Activated T-cell treated with anti-CD3 and anti-CD28 coated beads, Interleukin-2, amount 50 U/mL, for 48 hours (primary cell): ENCODE measurements around the gene KRT37.
"Not testable (repeated sequence)": the region's sequence is repeated elsewhere in the genome, so short reads cannot be mapped to it uniquely, and the experiment has no call there.

Source experiments
- DNase-seq, 2 experiments: peaks; one replicate each; pipeline ENCODE4 v3.0.0-alpha.2; 2020

The KRT37 gene

DNA sequence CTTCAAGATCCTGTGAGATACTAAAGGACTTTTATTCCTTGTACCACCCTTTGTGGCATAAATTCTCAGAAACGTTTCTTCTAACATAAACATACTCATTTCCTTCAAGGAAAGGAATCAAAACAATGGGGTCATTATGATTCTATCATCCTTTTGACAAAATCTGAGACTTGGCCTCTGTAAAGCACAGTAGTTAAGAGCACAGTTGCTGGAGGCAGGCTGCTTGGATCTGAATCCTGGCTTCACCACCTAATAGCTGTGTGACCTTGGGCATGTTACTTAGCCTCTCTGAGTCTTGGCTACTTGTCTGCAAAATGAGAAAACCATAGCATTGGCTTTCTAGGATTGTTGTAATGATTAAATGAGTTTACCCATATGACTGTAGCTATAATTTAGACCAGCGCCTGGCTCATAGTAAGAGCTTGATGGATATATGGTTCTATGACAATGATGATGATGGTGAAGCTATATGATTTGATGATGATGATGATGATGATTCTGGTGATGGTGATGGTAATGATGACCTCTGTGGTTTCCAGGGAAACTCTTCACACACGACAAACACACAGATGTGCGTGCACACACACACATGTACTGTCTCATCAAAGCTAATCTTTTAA, 20.9 kb downstream of the KRT37 start:
- peak; percentile 30 to 36 for DNase-seq

DNA sequence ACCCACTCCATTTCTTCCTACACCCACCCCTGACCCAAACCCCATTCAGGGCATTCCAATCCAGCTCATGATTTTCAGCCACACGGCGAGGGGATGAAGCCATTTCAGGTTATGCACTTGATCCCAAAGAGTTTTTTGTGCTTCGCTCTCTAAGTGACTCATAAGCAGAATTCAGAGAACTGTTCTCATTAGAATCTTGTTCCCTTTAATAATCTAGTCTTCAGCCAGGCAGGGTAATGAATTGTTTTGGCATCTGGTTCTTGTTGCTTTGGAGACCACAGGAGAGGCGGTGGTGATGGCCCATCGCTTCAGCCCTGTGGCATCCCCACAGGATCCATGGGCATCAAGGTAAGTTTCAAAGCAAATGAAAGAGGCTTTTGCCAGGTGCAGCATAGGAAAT, 22.2 kb downstream of the KRT37 start:
- no peak for DNase-seq

DNA sequence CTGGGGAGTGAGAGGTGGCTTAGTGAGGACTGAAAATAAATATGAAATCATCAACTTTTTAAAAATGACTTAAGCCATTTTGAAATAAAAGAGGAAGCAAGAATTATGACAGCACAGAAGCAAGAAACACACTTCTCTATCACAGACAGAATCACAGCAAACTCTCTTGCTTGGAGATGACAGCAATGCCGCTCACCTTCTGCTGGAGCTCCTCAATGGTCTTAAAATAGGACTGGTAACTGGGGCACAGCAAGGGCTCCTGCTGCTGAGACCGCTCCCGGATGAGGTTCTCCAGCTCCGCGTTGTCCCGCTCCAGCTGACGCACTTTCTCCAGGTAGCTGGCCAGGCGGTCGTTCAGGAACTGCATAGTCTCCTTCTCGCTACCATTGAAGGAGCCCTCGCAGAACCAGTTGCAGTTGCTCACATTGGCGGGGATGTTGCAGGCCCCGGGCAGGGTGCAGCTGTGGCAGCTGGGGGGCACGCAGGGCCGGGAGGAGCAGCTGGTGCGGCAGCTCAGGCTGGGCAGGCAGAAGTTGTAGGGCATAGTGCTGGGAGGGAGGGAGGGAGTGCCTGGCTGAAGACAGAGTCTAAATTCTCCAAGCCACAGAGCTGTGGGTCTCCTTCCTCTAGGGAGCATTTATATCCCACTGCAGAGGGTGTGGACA, 27.3 kb downstream of the KRT37 start, which contains the start of gene KRT31:
Gene KRT31 (minus strand): TSS at position 613 of the 665 bp plus-strand sequence. CDS start 69 bp downstream, at position 544.
- DNase-seq, result no peak

DNA sequence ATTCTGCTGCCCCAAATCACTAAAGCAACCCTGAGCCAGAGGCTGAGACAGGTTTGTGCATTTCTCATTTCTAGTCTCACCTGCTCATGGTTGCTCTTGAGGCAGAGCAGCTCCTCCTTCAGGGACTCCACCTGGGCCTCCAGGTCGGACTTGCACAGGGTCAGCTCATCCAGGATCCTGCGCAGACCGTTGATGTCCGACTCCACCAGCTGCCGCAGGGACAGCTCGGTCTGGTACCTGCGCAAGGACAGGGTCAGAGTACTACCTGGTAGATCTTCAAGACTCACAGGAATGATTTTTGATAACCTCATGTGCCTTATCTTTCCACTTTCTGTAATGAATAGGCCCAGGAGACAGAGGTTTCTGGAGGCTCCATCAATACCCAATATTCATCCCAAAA, 28.0 kb downstream of the KRT37 start:
- DNase-seq, result no peak

DNA sequence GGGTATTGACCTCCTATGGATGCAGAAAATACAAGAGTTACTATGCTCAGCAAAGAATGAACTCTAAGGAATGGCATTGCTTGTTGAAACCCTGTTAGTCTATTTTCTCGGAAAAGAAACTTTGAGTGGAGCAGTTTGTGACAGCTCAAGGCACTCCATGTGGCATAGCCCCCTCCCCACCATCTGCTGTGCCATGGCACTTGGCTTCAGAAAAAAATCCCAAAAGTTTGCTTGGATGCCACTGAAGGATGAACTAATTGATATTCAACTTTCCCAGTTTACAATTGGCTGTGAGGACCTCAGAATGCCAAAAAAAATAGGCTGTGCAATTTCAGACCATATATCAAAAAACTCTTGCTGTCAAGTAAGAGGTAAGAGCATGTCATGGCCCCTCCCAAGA, 28.8 kb downstream of the KRT37 start:
- DNase-seq, result no peak

DNA sequence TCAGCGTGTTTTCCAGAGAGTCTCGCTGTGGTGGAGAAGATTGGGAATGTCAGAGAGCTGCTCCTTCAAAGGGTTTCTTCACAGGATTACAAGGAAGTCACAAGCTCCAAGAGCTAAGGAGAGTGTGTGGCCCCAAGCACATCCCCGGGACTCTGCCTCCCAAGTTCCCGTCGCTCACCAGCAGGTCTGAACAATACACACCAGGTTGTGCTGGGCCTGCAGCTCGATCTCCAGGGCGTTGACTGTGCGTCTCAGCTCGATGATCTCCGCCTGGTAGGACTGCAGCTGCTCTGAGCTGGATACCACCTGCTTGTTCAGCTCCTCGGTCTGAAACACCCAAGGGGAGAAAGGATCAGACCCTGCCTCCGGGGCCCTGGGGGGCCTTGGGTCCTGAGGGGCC, 29.3 kb downstream of the KRT37 start:
- not testable (repeated sequence) for DNase-seq

DNA sequence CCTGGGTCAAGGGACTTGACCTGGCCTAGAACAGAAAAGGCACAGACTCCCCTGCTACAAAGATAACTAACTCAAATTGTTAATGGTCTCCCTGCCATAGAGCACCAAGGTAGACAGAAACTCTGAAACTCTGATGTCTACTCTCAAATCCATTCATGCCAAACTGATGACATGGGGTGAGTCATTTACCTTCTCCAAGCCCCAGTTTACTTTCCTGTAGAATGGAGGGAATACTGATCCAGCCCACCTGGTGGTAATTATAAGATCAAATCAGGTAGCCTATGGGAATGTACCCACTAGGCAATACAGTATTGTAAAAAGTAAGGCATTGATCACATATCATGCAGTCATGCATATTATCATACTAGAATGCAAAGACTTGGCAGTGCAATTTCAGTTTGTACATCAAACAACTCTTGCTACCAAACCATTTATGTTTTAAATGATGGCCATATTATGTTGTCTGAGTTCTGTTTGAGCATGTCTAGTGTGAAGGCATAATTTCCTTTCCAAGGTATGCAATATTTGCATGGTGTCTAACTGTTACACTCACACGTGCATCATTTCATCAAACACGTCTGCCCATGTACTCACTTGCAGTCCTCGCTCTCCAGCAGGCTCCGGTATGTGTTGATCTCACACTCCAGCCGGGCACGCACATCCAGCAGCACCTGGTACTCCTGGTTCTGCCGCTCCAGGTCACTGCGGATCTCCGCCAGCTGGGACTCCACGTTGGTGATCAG, 30.0 kb downstream of the KRT37 start:
- no peak for DNase-seq

DNA sequence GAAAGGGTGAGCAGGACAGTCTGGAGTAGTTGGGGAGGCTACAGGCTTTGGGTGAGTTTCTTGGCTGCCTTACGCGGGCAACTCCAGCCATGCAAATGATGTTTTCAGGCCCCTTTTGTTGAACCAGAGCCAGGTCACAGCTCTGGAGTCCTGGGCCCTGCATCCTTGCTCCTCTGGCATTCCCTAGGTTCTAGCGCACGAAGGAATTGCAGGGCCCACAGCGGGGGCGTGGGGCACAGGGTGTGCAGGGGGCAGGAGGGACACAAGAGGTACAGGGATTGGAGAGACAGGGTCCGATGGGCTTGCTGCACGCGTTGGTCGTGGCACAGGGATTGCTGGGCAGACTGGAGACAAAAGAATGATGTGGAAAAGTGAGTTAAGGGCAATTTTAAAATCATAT, 30.6 kb downstream of the KRT37 start:
- no peak for DNase-seq

DNA sequence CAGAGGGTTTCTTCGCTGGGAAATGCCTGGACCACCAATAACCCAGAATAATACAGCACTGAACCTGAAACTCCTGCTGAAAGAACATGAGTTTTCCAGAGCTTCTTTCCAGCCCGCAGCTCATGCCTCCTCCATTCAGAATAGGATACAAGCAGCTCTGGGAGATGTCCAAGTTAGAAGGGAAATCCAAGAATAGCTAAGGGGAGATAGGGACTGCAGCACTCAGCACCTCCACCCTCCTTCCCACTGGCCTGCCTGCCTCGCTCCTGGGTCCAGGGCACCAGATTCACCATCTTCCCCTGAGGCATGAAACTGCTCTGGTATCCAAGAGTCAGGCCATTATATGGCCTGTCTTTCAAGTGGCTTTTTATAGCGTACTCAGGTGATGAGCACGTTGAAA, 31.1 kb downstream of the KRT37 start:
- DNase-seq, result no peak

DNA sequence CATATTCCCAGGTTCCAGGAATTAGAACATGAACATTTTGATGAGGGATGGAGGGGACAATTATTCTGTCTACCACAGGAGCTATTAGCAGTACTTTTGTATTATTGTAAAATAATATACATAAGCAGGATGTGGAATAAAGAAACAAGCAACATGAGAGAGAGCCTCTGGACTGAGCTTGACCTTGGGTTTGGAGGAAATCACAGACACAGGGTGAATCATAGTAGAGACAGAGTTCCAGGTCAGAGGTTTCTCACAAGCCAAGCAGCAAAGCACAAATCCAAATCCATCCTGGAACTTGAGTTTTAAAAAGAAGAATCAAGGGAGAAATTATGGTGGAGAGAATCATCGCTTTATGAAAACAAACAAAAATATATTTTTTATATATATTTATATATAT, 32.1 kb downstream of the KRT37 start:
- no peak for DNase-seq

DNA sequence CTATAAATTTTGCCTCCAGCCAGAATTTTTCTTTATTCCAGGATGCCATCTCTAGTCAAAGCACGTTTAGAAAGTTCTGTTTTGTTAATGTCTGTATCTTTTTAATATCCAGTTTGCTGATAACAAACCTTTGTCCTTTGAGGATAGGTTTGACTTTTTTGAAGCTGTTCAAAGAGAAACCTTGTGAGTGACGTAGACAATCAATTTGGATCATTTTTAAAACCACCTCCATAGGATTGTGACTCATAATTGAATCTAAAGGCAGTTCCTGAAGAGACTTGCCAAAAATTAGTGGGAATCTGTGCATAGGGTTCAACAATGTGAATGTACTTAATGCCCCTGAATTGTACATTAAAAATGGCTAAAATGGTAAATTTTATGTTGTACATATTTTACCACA, 32.9 kb downstream of the KRT37 start:
- no peak for DNase-seq

DNA sequence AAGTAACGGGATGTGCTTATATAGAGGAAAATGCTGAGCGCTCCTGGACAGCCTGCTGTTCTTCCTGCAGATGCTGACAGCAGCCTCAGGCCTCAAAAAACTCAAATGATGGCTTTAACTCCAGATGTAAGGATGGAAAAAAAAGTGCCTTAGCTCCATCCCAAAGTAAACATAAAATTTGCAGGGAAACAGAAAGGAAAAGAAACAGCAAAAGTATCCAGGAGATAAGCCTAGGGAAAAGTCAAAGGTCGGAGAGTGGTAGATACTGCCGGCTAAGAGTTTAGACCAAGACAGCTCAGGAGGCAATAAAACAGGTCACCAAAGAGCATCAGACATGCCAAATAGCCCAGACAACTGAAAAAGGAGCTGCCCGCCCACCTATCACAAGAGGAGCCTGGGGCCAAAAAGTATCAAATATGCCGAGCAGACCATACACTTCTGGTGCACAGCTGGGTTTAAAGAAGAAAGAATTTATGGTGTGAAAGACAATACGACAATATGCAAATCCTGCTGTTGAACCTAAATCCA, 33.9 kb downstream of the KRT37 start:
- DNase-seq, result no peak

DNA sequence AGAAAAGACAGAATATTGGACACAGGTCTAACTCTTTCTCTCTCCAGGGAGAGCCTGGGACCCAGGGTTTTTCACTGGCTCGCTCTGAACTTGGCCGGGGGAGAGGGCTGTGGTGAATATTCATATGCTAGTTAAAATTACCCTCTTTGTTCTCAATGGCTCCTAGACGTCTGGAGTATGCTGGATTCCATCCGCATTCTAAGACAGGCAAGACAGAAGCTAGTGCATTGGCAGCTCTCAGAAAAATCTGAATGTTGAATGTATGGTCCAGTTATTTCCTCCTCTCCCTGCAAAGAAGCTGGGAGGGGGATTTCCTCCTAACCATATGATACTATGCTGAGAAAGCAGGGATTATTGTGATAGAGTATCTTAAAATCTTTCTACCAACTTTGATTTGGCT, 36.7 kb downstream of the KRT37 start:
- DNase-seq, result no peak

DNA sequence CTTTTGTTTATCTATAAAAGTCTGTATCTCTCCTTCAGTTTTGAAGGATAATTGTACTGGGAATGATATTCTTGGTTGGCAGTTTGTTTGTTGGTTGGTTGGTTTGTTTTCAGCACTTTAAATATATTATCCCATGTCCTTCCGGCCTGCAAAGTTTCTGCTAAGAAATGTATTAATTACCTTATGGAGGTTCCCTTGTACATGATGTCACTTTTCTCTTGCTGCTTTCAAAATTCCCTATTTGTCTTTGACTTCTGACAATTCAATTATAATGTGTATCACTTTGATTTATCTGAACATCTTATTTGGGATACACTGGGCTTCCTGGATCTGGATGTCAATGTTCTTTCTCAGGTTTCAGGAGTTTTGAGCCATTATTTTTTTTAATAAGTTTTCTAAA, 38.2 kb downstream of the KRT37 start:
- DNase-seq, result no peak

DNA sequence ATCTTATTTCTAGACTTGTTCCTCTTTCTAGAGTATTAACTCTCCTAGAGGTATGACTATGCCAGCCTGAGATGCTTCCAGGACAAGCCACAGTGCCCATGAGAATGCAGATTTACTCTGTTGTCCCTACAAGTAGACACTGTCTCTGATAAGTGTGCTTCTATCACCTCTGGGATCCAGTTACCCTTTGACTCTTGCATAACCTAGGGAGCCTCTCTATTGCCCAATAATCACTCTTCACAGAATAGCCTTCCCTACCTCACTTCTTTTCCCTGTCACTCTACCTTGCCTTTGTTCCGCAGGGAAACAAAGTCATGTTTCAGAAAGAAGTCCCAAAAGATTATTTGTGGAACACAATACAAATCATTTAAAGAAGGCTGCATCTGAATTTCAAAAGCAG, 40.7 kb downstream of the KRT37 start:
- DNase-seq, result no peak

DNA sequence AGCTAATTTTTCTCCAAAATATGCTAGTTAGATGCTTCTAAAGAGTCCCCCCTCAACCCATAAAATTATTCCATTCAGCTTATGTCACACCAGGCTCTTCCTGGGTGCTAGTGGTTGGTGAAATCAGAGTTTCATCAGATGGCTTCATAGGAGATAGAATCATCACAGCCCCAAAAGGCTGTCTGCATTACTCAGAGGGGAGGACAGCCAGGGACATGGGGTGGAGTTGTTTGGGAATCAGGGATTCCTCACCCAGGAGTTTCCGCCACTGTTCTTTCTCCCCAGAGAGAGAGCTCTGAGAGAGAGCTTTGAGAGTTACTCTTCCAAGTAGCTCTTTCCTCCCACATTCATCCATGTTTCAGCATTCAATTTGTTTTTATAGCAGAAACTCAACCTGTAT, 42.0 kb downstream of the KRT37 start:
- DNase-seq, result no peak

DNA sequence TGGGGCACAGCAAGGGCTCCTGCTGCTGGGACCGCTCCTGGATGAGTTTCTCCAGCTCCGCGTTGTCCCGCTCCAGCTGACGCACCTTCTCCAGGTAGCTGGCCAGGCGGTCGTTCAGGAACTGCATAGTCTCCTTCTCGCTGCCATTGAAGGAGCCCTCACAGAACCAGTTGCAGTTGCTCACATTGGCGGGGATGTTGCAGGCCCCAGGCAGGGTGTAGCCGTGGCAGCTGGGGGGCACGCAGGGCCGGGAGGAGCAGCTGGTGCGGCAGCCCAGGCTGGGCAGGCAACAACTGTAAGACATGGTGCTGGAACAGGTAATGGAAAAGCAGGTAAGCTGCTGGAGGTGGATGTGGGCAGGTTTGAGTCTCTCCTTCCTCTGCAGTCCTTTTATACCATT, 42.4 kb downstream of the KRT37 start, which contains the start of gene KRT34:
Gene KRT34 (minus strand): TSS at position 364 of the 400 bp plus-strand sequence. CDS start 60 bp downstream, at position 304.
- DNase-seq, result not testable (repeated sequence)

DNA sequence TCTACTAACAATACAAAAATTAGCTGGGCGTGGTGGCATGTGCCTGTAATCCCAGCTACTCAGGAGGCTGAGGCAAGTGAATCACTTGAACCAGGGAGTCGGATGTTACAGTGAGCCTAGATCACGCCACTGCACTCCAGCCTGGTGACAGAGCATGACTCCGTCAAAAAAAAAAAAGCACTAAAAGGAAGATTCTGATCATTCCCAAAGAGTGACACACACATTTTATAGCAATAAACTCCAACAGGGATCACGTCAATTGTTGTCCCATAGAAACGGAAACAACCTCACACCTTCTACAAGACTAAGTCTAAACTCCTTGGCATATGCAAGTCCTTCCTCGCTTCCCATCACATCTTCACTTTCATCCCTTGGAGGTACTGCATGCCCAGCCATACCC, 44.3 kb downstream of the KRT37 start:
- not testable (repeated sequence) for DNase-seq

DNA sequence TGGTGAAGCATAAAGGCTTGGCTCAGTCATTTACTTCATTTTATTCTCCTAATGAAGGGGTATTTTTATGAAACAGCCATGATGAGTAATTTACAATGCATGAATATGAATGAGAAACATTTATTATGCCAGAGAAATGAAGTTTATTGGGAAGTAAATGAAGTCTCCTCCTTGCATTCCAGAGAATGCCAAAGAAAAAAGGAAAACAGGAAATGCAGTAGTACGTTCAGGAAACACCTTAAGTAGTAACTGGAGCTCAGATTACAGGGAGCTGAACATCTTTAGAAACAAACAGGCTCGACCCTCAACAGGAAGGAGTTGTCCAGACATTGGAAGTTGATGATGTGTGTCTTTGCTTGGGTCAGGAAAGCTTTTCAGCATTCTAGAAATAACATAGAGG, 46.8 kb downstream of the KRT37 start:
- no peak for DNase-seq
